ENCODE measurements around the gene LY6G5B.

The LY6G5B gene

DNA sequence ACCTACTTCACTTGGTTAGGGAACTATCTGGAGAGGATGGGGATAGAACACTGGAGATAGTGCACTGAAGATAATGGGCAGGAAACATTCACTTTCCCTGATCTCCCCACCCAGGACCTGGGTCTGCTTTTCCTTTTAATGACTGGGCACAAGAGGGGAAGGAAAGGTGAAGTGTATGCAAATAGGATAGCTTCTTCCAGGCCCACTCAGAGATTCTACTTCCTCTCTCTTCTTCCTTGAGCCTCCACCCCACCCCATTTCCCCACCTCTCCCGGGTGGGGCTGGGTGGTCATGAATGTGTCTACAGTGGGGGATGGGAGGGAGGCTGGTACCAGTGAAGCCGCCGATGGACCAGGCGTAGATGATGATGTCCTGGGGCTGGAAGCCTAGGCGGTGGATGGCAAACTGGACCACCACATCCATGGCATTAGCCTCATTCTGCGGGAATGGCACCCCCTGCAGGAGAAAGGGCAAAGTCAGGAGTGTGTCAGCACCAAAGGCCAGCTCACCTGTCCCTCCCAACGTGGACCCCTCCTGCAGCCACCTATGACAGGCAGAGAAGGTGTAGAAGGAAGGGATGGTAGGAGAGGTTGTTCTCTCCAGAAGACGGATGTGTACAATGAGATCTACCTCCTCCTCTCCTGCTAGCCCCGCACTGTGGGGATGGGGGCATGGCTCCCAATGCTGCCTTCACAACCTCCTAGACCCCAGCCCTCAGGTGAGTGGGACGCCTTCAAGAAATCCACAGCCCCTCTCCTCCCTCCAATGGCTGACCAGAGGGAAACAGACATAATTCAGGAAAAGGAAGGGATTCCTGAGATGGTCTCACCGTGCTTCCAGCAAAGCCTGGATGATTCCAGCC, 19.7 kb downstream of the LY6G5B start:
- TF ChIP-seq, protein P1, sequence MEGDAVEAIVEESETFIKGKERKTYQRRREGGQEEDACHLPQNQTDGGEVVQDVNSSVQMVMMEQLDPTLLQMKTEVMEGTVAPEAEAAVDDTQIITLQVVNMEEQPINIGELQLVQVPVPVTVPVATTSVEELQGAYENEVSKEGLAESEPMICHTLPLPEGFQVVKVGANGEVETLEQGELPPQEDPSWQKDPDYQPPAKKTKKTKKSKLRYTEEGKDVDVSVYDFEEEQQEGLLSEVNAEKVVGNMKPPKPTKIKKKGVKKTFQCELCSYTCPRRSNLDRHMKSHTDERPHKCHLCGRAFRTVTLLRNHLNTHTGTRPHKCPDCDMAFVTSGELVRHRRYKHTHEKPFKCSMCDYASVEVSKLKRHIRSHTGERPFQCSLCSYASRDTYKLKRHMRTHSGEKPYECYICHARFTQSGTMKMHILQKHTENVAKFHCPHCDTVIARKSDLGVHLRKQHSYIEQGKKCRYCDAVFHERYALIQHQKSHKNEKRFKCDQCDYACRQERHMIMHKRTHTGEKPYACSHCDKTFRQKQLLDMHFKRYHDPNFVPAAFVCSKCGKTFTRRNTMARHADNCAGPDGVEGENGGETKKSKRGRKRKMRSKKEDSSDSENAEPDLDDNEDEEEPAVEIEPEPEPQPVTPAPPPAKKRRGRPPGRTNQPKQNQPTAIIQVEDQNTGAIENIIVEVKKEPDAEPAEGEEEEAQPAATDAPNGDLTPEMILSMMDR (IDR thresholded peaks at IDR 0.05; ENCODE audit: low read depth, low read length) = peak; percentile 31
- DNase-seq (ENCODE audit: extremely low read depth, low read depth) = no peak

DNA sequence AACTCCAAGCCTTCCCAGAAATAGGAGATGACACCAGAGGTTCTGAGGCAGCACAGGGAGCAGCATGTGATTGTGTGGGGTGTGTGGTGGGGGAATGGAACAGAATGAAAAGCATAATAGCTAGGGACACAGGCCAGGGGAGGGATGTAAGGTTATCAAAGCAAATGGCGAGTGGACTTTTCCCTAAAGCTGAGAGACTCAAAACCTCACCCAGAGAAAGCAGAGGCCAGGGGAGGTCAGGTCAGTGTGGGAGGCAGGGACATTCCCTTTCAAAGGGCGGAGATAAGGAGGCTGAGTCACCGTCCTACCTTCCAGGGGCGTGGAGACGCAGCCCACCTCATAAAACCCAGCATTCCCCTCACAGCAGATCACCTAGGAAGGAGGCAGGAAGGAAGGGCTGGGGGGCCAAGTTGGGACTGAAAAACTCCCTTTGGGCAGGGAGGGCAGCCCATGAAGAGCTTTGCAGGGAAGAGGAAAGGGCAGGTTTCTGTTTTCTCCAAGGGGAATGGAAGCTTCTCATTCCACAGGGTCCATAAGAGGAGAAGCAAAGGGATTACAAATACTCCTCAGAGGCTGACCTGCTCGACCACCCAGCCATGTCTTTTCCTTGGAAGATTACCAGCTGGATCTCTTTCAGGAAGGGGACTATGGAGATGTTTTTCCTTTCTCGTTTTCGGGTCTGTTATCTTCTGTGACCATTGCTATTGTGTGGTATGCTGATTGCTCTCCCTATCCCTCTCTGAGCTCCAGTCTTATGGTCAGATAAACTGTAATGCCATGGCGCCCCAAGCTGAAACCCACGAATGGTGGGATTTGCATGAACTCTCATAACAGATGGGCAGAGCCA, 20.7 kb downstream of the LY6G5B start:
- DNase-seq (ENCODE audit: extremely low read depth, low read depth) = no peak
- TF ChIP-seq, protein P1 (IDR thresholded peaks at IDR 0.05; ENCODE audit: low read depth, low read length) = no peak

DNA sequence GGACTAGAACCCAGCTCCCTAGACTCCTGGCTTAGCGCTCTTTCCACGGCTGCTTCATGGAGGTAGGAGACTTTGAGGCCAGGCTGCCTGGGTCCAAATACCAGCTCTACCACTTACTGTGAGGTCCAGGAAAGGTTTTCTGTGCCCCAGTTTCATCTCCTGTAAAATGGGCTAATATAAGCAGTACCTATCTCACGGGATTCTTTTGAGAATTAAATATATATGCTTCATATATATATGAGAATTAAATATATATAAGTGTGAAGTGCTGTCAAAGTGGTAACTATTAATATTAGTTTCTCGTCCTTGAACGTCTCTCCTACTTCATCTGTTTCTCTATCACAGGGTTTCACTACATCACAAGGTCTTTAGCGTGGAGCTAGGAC, 21.3 kb downstream of the LY6G5B start:
- DNase-seq (ENCODE audit: extremely low read depth, low read depth) = no peak
- TF ChIP-seq, protein P1 (IDR thresholded peaks at IDR 0.05; ENCODE audit: low read depth, low read length) = no peak

DNA sequence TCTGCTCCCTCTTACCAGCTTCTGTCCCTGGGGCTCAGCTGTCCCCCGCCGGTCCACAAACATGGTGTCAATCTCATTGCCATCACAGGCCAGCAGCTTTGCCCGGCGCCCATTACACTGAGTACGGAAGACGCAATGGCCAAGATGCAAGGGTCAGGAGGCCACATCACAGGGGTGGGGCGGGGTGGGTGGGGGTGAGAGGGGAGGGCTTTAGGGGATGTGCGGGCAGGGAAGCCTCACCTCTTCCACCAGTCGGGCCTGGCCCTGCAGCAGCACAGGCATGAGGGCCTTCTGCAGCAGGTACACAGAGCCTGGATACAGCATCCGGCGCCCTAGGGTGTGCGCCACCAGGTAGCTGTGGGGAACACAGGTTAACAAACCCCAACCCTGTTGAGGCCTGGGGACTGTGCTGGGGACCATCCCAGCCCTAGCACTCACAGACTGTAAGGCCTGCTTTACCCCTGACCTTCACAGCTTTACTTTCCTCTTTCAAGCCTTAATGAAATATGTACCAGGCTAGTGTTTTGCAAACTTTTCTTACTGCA, 21.9 kb downstream of the LY6G5B start:
- TF ChIP-seq, protein P1 (IDR thresholded peaks at IDR 0.05; ENCODE audit: low read depth, low read length) = no peak
- no peak for DNase-seq (ENCODE audit: extremely low read depth, low read depth)

DNA sequence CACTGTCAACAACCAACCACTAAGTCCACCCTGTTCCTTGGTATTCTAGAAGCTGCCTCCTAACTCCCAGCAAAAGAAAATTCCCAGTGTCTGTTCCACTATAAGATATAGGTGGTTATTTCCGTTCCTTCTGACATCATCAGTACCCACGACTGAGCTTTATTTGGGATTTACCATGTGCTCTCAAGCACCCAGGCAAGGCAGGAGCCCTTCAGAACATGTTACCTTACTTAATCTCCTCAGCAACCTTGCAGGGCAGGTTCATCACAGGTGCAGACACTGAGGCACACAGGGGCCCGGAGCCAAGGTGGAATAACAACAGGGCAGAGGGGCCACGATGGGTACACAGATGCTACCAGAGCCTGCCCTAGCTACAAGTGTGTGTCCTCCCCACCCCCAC, 22.6 kb downstream of the LY6G5B start:
- DNase-seq (ENCODE audit: extremely low read depth, low read depth) = no peak
- TF ChIP-seq, protein P1 (IDR thresholded peaks at IDR 0.05; ENCODE audit: low read depth, low read length) = no peak

DNA sequence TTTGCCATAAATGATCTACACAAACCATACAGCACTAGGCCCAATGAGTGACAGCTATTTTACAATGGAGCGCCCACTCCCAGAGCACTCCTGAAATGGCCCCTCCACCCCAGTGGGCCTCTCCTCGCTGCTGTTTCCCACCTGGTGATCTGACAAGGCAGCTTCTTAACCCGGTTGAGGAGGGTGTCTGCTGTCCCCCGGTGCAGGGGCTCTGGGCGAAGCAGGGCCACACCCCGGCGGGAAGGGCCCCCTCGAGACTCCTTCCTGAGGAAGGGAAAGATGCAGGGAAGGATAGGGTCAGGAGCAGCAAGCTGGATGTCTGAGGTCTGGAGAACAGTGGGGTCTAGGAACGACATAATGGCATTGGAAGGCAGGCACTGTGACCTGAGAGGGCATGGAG, 23.1 kb downstream of the LY6G5B start:
- TF ChIP-seq, protein P1 (IDR thresholded peaks at IDR 0.05; ENCODE audit: low read depth, low read length) = no peak

DNA sequence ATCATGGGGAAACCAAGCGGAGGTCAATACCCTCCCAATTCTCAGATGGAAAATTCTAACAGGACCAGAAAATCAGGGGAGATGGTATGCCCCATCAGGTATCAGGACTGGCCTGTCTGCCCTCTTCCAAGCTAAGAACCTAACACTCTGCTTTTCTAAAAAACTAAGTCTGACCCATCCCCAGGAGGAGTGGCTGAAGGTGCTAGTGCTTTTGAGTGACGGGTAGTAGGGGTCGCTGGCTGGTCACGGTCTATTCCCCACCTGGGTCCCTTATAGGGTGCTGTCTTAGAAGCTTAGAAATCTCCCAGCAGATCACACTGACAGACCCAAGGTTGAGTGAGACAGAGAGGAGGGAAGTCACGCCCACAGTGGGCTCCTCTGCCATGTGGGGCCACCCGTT, 23.8 kb downstream of the LY6G5B start:
- TF ChIP-seq, protein P1 (IDR thresholded peaks at IDR 0.05; ENCODE audit: low read depth, low read length) = no peak
- no peak for DNase-seq (ENCODE audit: extremely low read depth, low read depth)

More for the DNA sequence above, 23.1 kb downstream of the LY6G5B start:
- no peak for DNase-seq (ENCODE audit: extremely low read depth, low read depth)
